Right lobe of liver (tissue), 4 donors: ENCODE data around the gene MAU2.

Experiments
- CTCF ChIP-seq, 4 donors: fragments of 200-600 bp in 3 of 4; fragments of 450-650 bp in 1 of 4; IDR thresholded peaks; one replicate each; pipeline versions ENCODE4 v1.5.1 to v1.8.0; 2016 to 2022; ENCODE audit warnings: antibody characterized with exemption in 4 of 4, mild to moderate bottlenecking in 2 of 4
- POLR2A ChIP-seq: fragments of 450-650 bp; IDR thresholded peaks from one replicate; pipeline ENCODE4 v1.6.1; 2017; ENCODE audit warnings: antibody characterized with exemption, mild to moderate bottlenecking
- donor health status: DM: no; HTN: no; CAD: no.
- donor health status: DM: no; HTN: no; CAD: no.
- donor health status: DM: no; HTN: yes; CAD: no.

GRCh38 chr19:19337120-19337519, 16.5 kb downstream of the MAU2 start:
- TF ChIP-seq CTCF (IDR thresholded peaks at IDR 0.05) (no peak), POLR2A (no peak)
